Thyroid gland (tissue), 4 donors: ENCODE measurements around the gene TSPAN10. TPM values are rescaled to one million over a fixed set of nuclear protein-coding genes. Genes with fewer than 3 reads are reported as not detected.
A peak's percentile ranks its signal among the peaks of the same experiment; 100 is the strongest.

Experiments used
- DNase-seq, 2 donors: peaks; one replicate each; pipeline ENCODE4 v3.0.0-alpha.2; 2019
- H3K27ac ChIP-seq, 3 donors: fragments of 200-600 bp; sonication (generic); 1 replicate in 2 of 3; 2 replicates in 1 of 3; pipeline ENCODE4 v1.5.1; 2016 to 2019; ENCODE audit warnings: mild to moderate bottlenecking in 1 of 3, moderate library complexity in 1 of 3
- H3K27me3 ChIP-seq: fragments of 200-600 bp; sonication (generic); one replicate; pipeline ENCODE4 v1.5.1; 2019
- H3K36me3 ChIP-seq, 2 donors: fragments of 200-600 bp; sonication (generic); one replicate each; pipeline ENCODE4 v1.5.1; 2016 to 2019
- H3K4me1 ChIP-seq, 2 donors: fragments of 200-600 bp; sonication (generic); one replicate each; pipeline ENCODE4 v1.5.1; 2017 to 2019
- H3K4me3 ChIP-seq, 3 donors: fragments of 200-600 bp; sonication (generic); replicated peaks in 1 of 3; 1 replicate in 2 of 3; 2 replicates in 1 of 3; pipeline ENCODE4 v1.5.1; 2016; ENCODE audit warnings: mild to moderate bottlenecking in 1 of 3
- H3K9me3 ChIP-seq: fragments of 200-600 bp; sonication (generic); one replicate; pipeline ENCODE4 v1.5.1; 2017
- POLR2A ChIP-seq, 2 donors: fragments of 450-650 bp; IDR thresholded peaks; one replicate each; pipeline ENCODE4 v1.6.1; 2017; ENCODE audit warnings: antibody characterized with exemption in 2 of 2, mild to moderate bottlenecking in 2 of 2, moderate library complexity in 1 of 2
- WGBS, 2 donors: methylation state at CpG; one replicate each; pipeline ENCODE4 v1.1.5; 2017; 5-methylcytosine and 5-hydroxymethylcytosine counted together
- intact Hi-C: fragments of 100-400 bp; cut with DNase I; formaldehyde crosslinking; loops from one replicate; pipeline ENCODE4 v1.15.1; 2023
- total RNA-seq, 4 donors: library from RNA; depleted of rRNA; stranded (reverse); fragments of >200 nt; gene quantifications; one replicate each; pipeline ENCODE4 v1.2.3, GENCODE V29; 2016
- TF ChIP-seq, protein P1 (sequence below), 6 experiments: fragments of 200-600 bp in 3 of 6; fragments of 450-650 bp in 3 of 6; sonication (generic) in 3 of 6; IDR thresholded peaks; one replicate each; pipeline ENCODE4 v1.5.1; 2016 to 2019; ENCODE audit warnings: antibody characterized with exemption in 6 of 6, mild to moderate bottlenecking in 2 of 6, inconsistent platforms in 1 of 6, moderate library complexity in 1 of 6

Gene TSPAN10
- total RNA-seq, 4 donors from 2014 or later, result 0.29 to 2.6 (median 0.40) TPM; not detected in 1

DNA sequence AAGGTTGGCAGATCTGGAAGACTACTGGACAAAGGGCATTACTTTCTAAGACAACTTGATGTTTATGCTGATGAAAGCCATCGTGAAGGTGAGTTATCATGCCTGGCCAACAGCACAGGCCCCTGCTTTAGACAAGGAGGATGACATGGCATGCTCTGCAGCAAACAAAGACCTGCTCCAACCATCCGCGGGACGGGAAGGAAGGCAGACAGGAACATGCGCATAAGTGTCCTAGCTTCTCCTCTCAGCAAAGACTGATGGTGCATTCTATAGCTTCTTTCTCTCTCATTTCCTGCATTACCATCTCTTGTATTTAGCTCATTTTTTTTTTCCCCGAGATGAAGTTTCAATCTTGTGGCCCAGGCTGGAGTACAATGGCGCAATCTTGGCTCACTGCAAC is 5.5 kb upstream of the TSPAN10 start:
- intact Hi-C loops, result no loop called here
- WGBS, 2 donors, result 89 to 91% methylated on average over 7 of the region's 7 CpGs
- no peak for TF ChIP-seq POLR2A (IDR thresholded peaks at IDR 0.05)
- TF ChIP-seq, protein P1, sequence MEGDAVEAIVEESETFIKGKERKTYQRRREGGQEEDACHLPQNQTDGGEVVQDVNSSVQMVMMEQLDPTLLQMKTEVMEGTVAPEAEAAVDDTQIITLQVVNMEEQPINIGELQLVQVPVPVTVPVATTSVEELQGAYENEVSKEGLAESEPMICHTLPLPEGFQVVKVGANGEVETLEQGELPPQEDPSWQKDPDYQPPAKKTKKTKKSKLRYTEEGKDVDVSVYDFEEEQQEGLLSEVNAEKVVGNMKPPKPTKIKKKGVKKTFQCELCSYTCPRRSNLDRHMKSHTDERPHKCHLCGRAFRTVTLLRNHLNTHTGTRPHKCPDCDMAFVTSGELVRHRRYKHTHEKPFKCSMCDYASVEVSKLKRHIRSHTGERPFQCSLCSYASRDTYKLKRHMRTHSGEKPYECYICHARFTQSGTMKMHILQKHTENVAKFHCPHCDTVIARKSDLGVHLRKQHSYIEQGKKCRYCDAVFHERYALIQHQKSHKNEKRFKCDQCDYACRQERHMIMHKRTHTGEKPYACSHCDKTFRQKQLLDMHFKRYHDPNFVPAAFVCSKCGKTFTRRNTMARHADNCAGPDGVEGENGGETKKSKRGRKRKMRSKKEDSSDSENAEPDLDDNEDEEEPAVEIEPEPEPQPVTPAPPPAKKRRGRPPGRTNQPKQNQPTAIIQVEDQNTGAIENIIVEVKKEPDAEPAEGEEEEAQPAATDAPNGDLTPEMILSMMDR (IDR thresholded peaks at IDR 0.05), result no peak
- H3K36me3 ChIP-seq, result peaks cover 27 to 30% of the 10 kb centered on the region in 2 donors
- H3K4me1 ChIP-seq, result peaks cover 15 to 21% of the 10 kb centered on the region in 2 donors
- H3K27ac ChIP-seq, result no peak overlapping the region
- H3K27me3 ChIP-seq, result no peaks in the 10 kb centered on the region
- no peak overlapping the region for H3K4me3 ChIP-seq
- H3K9me3 ChIP-seq, result no peaks in the 10 kb centered on the region
- DNase-seq, result no peak

GRCh38 chr17:81635431-81635830 is 1.6 kb upstream of the TSPAN10 start:
- Histone ChIP-seq H3K27me3 (no peaks in the 10 kb centered on the region), H3K9me3 (no peaks in the 10 kb centered on the region), H3K4me1 (peaks cover 15 to 25% of the 10 kb centered on the region in 2 donors), H3K27ac (no peak overlapping the region), H3K36me3 (no peaks in the 10 kb centered on the region), H3K4me3 (no peak overlapping the region)
- DNase-seq, result no peak
- TF ChIP-seq POLR2A (IDR thresholded peaks at IDR 0.05), result no peak
- TF ChIP-seq, protein P1 (IDR thresholded peaks at IDR 0.05), result no peak
- intact Hi-C loops, result no loop called here
- WGBS, 2 donors, result 60 to 92% methylated on average over 3 to 5 of the region's 5 CpGs

DNA sequence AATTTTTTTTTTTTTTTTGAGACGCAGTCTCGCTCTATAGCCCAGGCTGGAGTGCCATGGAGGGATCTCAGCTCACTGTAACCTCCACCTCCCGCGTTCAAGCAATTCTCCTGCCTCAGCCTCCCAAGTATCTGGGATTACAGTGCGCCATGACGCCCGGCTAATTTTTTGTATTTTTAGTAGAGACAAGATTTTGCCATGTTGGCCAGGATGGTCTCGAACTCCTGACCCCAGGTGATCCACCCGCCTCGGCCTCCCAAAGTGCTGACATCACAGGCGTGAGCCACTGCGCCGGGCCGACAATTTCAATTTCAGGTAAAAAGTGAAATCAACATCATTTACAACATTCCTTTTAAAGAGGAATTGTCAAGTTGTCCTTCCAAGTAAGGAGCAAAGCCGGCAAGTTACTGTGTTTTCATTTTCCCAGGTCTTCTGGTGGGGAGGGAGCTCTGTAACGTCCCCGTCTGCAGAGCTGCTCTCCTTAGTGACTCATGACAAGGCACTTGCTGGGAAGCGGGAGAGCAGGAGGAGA is 957 bp upstream of the TSPAN10 start:
- Histone ChIP-seq H3K9me3 (no peaks in the 10 kb centered on the region), H3K36me3 (no peaks in the 10 kb centered on the region), H3K27ac (peak overlapping the region in 1 of 3 donors; percentile 58), H3K4me1 (peaks cover 15 to 25% of the 10 kb centered on the region in 2 donors), H3K4me3 (peak overlapping the region; percentile 25 to 81 (median 40)), H3K27me3 (no peaks in the 10 kb centered on the region)
- DNase-seq, result no peak
- 34 to 48% methylated on average over 18 of the region's 18 CpGs for WGBS, 2 donors
- intact Hi-C loops, result no loop called here
- no peak for TF ChIP-seq POLR2A (IDR thresholded peaks at IDR 0.05)
- TF ChIP-seq, protein P1 (IDR thresholded peaks at IDR 0.05), result no peak

- Histone ChIP-seq H3K4me3 (no peak overlapping the region), H3K4me1 (peaks cover 15 to 25% of the 10 kb centered on the region in 2 donors), H3K36me3 (no peaks in the 10 kb centered on the region), H3K9me3 (no peaks in the 10 kb centered on the region), H3K27me3 (no peaks in the 10 kb centered on the region), H3K27ac (no peak overlapping the region)
- intact Hi-C loops, result no loop called here
- WGBS, 2 donors, result 79 to 88% methylated on average over 4 of the region's 4 CpGs
- no peak for DNase-seq
- TF ChIP-seq, protein P1 (IDR thresholded peaks at IDR 0.05), result no peak
- TF ChIP-seq POLR2A (IDR thresholded peaks at IDR 0.05), result no peak
These were observed 1.7 kb downstream of the TSPAN10 start for GRCh38 chr17:81638683-81639082.

- Histone ChIP-seq H3K36me3 (no peaks in the 10 kb centered on the region), H3K27me3 (no peaks in the 10 kb centered on the region), H3K4me1 (peaks cover 12 to 14% of the 10 kb centered on the region in 2 donors), H3K4me3 (no peak overlapping the region), H3K9me3 (no peaks in the 10 kb centered on the region), H3K27ac (no peak overlapping the region)
- TF ChIP-seq, protein P1 (IDR thresholded peaks at IDR 0.05), result no peak
- no peak for TF ChIP-seq POLR2A (IDR thresholded peaks at IDR 0.05)
- intact Hi-C loops, result no loop called here
- 88 to 91% methylated on average over 9 of the region's 9 CpGs for WGBS, 2 donors
- DNase-seq, result no peak
These were observed 3.0 kb downstream of the TSPAN10 start for GRCh38 chr17:81640011-81640410.
